ENCODE data around the gene ATP8A2. TPM values are rescaled to one million over a fixed set of nuclear protein-coding genes. Genes with fewer than 3 reads are reported as not detected.
A peak's percentile ranks its signal among the peaks of the same experiment; 100 is the strongest.

The ATP8A2 gene
- total and polyA plus RNA-seq, 2 of the 4 experiments (the other 2 are of a cell fraction) = 0.02 to 0.18 TPM

DNA sequence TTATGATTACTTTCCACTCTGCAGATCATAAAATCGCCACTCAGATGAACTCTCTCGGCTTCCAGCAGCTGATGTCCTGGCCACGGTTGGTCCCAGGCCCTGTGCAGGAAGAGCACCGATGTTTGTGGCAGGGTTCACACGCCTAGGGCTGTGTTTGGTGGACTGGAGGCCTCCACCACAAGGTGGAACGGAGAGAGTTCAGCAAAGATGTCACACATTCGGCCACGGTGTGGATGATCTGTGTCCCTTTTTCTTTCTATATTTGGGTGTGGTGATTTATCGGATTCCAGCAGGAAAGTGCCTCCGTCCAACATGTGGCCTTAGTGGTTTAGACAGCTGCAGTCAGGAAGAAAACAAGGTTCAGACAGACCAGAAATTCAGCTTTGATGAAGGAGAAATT, 680.6 kb downstream of the ATP8A2 start:
- Histone ChIP-seq H2AK5ac (ENCODE audit: low read depth, low read length) (no peak overlapping the region), H3K79me1 (ENCODE audit: low read depth in 1 of 2, low read length in 2 of 2) (no peaks in the 10 kb centered on the region), H3K14ac (replicated peaks; ENCODE audit: low read depth, low read length) (no peak overlapping the region), H4K8ac (ENCODE audit: low read depth in 2 of 2, low read length in 2 of 2) (no peak overlapping the region), H4K91ac (ENCODE audit: insufficient read depth, low read depth, low read length) (no peak overlapping the region), H2BK15ac (ENCODE audit: low read depth, low read length) (no peak overlapping the region), H2AFZ (replicated peaks; ENCODE audit: low read length, poor library complexity) (peak overlapping the region; percentile 81), H2AK9ac (replicated peaks; ENCODE audit: low read depth, low read length, poor library complexity) (no peak overlapping the region), H3K18ac (ENCODE audit: low read depth, low read length) (no peak overlapping the region), H3K4me3 (ENCODE audit: insufficient read depth, low read depth, low read length) (no peak overlapping the region), H4K20me1 (ENCODE audit: insufficient read depth, low read length) (no peaks in the 10 kb centered on the region), H3K4me2 (ENCODE audit: low read depth, low read length) (peak overlapping the region; percentile 79; the same call in 1 of the 2 replicates), H2BK120ac (ENCODE audit: low read depth, low read length) (no peak overlapping the region), H2BK5ac (ENCODE audit: low read depth, low read length, poor library complexity, severe bottlenecking) (no peak overlapping the region), H3K4ac (ENCODE audit: low read depth, low read length) (no peak overlapping the region), H3K36me3 (ENCODE audit: control insufficient read depth, insufficient read depth, low read length) (no peaks in the 10 kb centered on the region), H3K27me3 (ENCODE audit: control insufficient read depth, insufficient read depth, low read length) (peaks cover 43% of the 10 kb centered on the region), H3K56ac (ENCODE audit: extremely low read depth, insufficient read depth, low read length) (no peak overlapping the region), H3K23ac (ENCODE audit: low read depth, low read length) (no peak overlapping the region), H3K9me1 (ENCODE audit: insufficient read depth, low read length) (no peaks in the 10 kb centered on the region), H3K9ac (ENCODE audit: low read depth, low read length) (no peak overlapping the region), H3K4me1 (ENCODE audit: control insufficient read depth, insufficient read depth, low read length) (no peaks in the 10 kb centered on the region), H3K27ac (ENCODE audit: insufficient read depth, low read length) (no peak overlapping the region), H4K5ac (ENCODE audit: low read depth, low read length) (no peak overlapping the region), H3K9me3 (ENCODE audit: control insufficient read depth, insufficient read depth, low read length) (no peaks in the 10 kb centered on the region), H2BK20ac (ENCODE audit: low read depth, low read length) (no peak overlapping the region)
- POLR2A ChIA-PET (ENCODE audit: unreplicated experiment) = no interaction called here
- no peak for ATAC-seq (ENCODE audit: low read depth)
- TF ChIP-seq BHLHE40 (IDR thresholded peaks at IDR 0.05; ENCODE audit: low read depth, low read length) (no peak), SMC3 (IDR thresholded peaks at IDR 0.05; ENCODE audit: low read depth, low read length) (no peak), MXI1 (IDR thresholded peaks at IDR 0.05; ENCODE audit: borderline replicate concordance, low read depth, low read length) (no peak), POLR2A (IDR thresholded peaks at IDR 0.05; ENCODE audit: low read depth, low read length) (no peak), CEBPB (IDR thresholded peaks at IDR 0.05; ENCODE audit: low read depth, low read length) (no peak), NFE2L2 (IDR thresholded peaks at IDR 0.05; ENCODE audit: low read depth, low read length) (no peak), MAZ (IDR thresholded peaks at IDR 0.05; ENCODE audit: borderline replicate concordance, low read depth, low read length) (no peak), CTCF (conservative IDR thresholded peaks at IDR 0.05; ENCODE audit: low read depth, low read length) (no peak), FOS (IDR thresholded peaks at IDR 0.05; ENCODE audit: low read depth, low read length) (no peak), CHD1 (IDR thresholded peaks at IDR 0.05; ENCODE audit: low read depth, low read length) (no peak), RFX5 (IDR thresholded peaks at IDR 0.05; ENCODE audit: low read depth, low read length) (no peak), RCOR1 (IDR thresholded peaks at IDR 0.05; ENCODE audit: insufficient replicate concordance, low read length) (no peak), MAFK (IDR thresholded peaks at IDR 0.05; ENCODE audit: low read depth, low read length) (no peak)
- TF ChIP-seq, protein P1, sequence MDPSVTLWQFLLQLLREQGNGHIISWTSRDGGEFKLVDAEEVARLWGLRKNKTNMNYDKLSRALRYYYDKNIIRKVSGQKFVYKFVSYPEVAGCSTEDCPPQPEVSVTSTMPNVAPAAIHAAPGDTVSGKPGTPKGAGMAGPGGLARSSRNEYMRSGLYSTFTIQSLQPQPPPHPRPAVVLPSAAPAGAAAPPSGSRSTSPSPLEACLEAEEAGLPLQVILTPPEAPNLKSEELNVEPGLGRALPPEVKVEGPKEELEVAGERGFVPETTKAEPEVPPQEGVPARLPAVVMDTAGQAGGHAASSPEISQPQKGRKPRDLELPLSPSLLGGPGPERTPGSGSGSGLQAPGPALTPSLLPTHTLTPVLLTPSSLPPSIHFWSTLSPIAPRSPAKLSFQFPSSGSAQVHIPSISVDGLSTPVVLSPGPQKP (IDR thresholded peaks at IDR 0.05; ENCODE audit: borderline replicate concordance, low read depth, low read length) = no peak
- TF ChIP-seq, protein P2, sequence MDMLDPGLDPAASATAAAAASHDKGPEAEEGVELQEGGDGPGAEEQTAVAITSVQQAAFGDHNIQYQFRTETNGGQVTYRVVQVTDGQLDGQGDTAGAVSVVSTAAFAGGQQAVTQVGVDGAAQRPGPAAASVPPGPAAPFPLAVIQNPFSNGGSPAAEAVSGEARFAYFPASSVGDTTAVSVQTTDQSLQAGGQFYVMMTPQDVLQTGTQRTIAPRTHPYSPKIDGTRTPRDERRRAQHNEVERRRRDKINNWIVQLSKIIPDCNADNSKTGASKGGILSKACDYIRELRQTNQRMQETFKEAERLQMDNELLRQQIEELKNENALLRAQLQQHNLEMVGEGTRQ (IDR thresholded peaks at IDR 0.05; ENCODE audit: low read depth, low read length) = no peak
- in situ Hi-C loops (cut with MboI; ENCODE audit: low sequenced_read_pairs) (no loop called here), dilution Hi-C loops (cut with HindIII; ENCODE audit: low sequenced_read_pairs, unreplicated experiment) (no loop called here), intact Hi-C loops (cut with micrococcal nuclease) (no loop called here)
- no TSS peak for BruUV-seq (replicated peaks)
- CTCF ChIA-PET = interaction anchor here (0.6 kb wide), 1 partner anchor 1707 kb away, joined by 4 read pairs; no protein-coding TSS in a partner anchor
- 68% methylated on average over 3 of the region's 10 CpGs; no CpG with 5 or more reads in 1 of the 2 experiments for WGBS, 2 experiments (ENCODE audit: extremely low coverage in 2 of 2, insufficient read length in 1 of 2)
- no peak for DNase-seq
